Stimulated activated CD8-positive, alpha-beta memory T cell treated with anti-CD3 and anti-CD28 coated beads, Interleukin-15, amount 100 ng/mL, for 24 hours (primary cell): ENCODE data around the gene CDR2.
"Not testable (repeated sequence)": the region's sequence is repeated elsewhere in the genome, so short reads cannot be mapped to it uniquely, and the experiment has no call there.

Source experiments
- DNase-seq: peaks from one replicate; pipeline ENCODE4 v3.0.0-alpha.2; 2020; ENCODE audit warnings: low read depth

The CDR2 gene

DNA sequence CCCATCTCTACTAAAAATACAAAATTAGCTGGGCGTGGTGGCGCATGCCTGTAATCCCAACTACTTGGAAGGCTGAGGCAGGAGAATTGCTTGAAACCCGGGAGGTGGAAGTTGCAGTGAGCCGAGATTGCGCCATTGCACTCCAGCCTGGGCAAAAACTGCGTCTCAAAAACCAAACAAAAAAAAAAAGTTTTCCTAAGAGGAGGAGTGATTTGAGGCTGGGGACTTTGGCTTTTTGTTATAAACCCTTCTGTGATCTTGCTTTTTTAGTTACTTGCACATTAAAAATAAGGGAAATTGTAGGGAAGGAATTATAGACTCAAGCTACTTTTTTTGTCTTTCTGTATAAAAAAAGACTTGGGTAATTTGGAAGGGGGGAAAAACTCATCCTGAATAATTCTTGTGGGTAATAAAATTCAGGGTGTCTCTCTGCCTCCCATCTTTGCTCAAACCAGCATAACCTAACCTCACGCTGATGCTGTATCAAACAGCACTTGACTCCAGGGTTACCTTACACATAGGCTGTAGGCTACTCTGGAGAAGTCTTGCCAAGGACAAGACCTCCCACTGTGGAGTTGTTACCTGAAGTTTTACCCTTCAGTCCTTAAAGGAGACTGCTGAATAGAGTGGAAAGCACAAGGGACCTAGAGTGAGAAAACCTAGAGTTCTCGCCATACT, 1.7 kb upstream of the CDR2 start:
- no peak for DNase-seq

DNA sequence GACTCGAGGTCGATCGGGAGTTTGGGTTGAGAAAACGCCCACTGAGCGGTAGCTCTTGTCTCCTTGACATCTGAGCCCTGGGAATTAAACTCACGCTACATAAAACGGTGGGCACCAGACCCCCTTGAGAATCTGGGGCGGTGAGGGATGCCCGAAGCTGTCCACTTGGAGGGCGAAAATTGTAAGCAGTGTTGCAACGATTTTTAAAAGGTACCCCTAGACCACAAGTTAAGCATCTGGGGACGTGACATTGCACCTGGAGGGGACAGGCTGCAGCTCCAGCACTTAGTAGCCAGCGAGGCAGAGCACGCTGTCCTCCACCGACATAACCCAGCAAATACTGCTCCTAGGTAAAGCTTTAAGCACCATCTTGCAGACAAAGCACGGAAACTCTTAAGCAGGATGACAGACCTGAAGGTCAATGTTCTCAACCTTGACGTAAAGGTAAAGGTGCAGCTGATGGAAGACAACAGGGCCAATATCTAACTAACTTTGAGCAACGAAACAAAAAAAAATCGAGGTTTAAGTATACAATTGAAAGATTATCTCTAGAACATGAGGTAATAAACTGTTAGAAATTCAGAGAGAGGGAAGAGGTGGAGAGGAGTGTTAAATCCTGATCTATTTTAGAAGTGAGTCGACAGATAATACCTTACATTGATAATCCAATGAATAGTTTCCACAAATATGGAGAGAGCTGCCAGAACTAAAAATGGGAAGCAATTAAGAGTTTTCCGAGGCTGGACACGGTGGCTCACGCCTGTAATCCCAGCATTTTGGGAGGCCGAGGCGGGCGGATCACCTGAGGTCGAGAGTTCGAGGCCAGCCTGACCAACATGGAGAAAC, 921 bp upstream of the CDR2 start:
- no peak for DNase-seq

DNA sequence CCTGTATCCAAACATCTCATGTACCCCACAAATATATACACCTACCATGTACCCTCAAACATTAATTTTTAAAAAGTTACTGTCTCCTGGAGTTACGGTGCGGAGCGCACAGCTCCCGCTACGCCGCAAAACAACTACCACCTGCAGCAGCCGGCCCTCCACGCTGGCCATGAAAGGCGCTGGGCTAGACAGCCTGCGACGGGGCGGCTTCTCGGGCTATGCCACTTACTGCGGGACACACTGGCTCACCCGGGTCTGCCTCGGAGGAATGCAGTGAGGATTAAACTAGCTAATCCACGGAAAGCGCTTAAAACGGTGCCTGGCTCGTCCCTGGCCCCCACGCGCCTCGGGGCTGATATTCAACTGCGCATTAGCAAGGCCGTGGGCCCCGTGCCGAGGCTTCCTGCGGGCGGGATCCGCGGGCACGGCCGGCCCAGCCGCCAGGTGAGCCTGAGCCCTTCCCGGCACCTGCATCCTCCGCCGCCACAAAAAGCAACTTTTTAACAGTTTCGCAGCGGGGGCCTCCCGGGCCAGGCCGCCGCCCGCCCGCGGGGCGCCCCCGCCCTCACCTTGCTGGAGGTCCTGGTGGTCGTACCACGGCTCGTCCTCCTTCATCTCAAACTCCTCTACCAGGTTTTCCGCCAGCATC, 633 bp downstream of the CDR2 start:
- DNase-seq, result peak; percentile 23

DNA sequence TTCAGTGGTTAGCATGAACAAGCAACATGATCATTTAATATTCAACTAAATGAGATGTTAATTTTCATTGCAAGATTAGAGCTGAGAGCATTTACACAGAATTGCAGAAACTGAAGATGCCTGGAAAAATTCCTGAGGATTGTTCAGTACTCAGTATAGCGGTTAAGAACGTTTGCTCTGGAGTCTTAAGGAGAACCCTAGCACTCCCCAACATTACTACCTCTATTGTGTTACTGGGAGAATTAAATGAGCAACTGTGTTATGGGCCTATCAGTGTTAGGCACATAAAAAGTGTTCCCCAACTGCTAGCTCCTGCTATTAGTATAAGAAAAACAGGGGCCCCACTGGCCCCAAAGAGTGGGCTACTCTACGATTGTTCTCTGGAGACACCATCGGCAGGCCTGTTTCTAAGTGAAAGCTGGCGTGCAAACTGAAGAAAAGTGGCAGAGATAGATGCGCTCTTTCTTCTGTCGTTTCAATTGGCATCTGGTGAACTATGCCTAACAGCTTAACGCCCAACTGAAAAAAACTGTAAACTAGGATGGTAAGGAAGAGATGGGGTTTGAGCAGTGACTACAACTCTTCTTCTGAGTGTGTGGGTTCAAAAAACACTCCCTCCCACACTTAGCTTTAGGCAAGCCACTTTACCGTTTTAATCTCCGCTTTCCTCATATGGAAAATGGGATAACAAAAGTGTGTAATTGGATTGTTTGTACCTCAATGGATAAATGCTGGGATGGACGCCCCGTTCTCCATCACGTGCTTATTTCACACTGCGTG, 1.3 kb downstream of the CDR2 start:
- no peak for DNase-seq

DNA sequence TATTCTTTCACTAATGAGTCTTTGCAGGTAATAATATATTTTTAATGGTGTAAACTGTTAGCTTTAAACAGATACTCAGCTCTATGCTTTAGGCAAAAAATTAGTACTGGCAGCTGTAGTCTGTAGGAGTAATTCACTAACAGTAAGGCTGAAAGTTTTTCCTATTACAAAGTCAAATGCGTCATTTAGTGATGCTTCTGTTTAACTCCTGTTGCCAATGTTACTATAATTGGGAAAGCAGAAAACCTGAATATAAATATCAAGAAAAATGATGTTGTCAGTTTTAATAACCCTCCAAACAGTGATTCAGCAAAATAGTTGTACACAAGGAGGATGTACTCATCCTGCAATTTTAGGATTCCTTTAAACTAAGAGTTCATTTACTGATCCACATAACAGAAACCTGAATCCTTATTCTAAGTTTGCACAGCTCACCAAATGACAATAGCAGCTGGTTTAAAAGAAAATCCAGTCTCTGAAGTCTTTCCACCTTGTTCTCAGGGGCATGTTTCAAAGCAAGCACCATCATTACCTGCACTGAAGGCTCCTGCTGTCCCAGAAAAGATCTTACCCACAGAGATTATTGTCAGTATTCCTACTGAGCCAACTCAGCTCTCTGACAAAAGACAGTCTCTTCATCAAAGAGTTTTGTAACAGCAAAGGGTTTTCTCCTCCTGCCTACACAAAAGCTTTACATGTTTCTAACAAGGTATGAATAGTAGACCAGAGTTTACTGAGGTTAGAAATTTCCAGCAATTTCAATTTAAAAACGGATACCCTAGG, 4.2 kb downstream of the CDR2 start:
- no peak for DNase-seq

DNA sequence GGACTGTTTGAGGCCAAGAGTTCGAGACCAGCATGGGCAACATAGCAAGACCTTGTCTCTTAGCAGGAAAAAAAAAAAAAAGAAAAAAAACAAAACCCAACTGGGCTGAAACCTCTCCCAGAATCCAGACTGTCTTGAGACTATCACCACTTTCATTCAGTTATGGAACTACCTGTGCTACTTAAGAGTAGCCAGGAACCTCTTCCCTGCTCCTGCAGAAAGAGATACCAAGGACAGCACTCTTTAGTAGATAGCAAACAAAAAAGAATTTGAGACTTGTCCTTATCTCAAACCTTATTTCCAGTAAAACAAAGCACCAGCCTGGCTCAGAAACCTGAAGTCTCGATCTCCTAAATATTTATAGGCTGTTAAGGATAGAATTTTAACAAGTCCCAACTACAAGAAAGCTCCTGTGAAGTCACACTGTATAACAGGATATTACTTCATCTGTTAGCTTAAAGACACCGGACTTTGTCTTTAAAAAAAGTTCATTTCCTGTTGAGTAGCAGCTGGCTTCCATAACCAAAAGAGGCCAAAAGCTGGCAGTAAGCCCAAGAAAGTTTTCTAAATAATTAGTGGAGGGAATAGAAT, 5.1 kb downstream of the CDR2 start:
- no peak for DNase-seq

DNA sequence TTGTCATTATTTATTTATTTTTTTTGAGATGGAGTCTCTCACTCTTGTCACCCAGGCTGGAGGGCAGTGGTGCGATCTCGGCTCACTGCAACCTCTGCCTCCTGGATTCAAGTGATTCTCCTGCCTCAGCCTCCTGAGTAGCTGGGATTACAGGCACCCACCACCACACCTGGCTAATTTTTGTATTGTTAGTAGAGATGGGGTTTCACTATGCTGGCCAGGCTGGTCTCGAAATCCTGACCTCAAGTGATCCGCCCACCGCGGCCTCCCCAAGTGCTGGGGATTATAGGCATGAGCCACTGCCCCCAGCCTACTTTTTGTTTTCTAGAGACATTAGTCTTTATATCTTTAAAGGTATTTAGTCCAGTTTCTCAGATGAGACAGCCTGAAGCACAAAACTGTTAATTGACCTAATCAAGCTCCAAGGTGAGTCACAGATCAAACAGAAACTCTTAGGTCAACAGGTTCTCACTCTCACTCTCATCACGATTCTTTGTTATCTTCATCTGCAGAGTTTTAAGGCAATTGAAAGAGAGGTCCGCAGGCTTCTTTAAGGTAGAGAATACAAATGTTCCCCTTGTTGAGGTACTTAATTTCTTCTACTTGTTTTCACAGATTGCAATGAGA, 6.1 kb downstream of the CDR2 start:
- DNase-seq, result not testable (repeated sequence)

DNA sequence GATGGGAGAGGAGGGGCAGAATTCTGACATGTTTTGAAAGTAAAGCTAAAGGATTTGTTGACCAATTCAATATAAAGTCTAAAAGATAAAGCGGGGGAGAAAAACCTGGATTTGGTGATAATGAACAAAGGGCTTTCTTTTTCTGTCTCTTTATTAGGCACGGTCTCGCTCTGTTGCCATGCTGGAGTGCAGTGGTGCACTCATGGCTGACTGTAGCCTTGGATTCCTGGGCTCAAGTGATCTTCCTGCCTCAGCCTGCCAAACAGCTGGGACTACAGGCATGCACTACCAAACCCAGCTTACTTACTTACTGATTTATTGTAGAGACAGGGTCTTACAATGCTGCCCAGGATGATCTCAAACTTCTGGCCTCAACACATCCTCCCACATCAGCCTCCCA, 7.5 kb downstream of the CDR2 start:
- DNase-seq, result no peak

DNA sequence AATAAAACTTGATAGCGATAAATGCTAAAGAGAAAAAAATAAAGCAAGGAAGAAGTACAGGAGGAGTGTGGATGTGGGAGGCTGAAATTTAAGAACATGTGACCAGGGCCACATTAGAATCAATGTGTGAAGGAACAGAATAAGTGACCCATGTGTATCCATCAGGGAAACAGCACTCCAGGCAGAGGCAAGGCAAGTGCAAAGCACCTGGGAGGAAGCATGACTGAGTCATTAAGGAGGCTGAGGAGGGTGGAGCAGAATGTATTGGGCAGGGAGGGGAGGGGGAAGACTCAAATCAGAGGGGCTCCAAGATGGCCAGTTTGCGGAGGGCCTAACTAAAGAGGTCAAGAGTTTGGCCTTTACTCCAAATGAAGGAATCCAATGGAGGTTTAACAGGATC, 8.0 kb downstream of the CDR2 start:
- DNase-seq, result no peak

DNA sequence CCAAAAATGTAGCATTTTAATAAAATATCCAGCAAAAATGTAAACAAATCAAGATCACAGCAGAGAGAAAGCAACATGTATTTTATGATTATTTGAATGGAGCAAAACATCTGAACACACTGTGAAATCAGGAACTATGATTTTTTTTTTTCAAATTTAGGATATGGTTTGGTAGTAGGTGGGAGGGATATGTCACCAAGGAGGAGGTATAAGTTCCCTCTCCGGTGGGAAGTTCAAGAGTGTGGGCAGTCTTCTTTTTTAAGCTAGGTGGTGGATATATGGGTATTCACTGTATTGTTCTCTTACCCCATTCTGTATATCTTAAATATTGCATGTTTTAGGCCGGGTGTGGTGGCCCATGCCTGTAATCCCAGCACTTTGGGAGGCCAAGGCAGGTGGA, 10.2 kb downstream of the CDR2 start:
- DNase-seq, result no peak

DNA sequence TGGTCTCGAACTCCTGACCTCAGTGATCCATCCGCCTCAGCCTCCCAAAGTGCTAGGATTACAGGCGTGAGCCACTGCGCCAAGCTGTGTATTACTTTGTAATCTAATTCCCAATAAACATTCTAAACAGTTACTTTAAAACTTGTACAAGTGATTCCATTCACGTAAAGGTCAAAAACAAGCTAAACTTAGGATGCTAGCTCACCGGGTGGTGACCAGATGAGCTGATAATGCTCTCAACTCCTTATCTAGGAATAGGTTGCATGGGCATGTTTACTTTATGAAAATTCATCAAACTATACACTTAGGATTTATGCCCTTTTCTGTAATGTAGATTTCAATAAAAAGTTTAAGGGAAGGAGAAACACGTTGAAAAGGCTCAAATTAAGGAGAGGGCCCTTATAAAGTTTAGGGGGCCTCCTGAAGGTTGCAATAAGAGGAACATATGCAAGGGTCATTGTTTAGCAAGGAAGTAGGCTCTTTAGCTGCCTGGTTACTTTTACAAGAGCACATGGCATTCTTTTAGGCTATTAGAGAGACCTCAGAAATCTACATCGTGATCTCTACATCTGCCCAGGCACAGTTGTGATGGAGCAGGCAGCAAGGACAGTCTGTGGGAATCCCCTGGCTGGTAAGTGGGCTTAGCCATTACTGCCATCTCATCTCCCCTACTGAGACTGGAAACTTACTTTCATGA, 13.3 kb downstream of the CDR2 start:
- DNase-seq, result no peak

DNA sequence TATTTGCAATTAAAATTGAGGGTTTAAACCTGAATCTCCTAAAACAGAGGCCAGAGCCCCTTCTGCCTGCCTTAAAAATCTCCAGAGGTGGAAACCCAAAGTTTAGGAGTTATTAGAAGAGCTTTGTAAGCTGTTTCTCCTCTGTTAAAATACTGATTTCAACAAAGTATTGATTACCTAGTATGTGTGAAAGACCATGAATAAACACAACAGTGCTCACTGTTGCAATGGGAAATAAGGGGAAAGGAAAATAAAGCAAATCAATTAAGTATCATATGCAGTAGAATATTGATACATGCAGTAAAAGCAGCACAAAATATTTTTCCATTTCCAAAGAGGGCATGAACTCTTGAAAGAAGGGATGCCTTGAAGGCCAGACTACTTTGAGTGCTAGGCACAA, 14.7 kb downstream of the CDR2 start:
- no peak for DNase-seq

DNA sequence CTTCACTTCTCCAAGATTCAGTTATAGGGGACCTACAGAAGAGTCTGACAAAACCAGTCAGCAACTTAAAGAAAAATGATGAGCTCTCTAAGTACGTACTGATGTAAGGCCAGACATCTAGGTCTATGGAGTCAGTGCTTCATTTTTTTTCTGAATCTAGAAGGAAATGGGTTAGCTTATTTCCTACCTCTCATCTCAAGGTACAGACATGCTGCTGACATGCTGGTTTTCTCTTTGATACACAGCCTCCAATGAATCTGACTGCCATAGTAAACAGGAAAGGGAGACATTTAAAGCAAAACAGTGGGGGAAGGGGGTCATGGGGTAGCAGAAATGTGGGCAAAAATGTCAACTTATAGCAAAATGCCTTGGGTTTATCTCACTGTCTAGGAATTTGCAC, 16.4 kb downstream of the CDR2 start:
- no peak for DNase-seq

DNA sequence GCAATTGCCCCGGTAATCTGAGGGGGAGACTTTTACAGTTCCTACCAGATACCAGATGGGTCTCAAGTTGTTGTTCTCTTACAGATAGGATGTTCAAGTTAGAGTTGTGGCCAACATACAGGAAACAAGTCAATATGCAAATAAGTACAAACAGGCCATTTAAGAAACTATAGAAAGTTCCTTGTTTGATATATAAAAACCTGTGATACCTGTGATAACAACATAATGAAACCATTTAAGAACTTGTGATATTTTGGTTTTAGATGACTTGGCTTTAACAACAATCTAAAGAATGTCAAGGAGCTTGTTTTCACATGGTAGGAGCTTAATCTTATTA, 16.8 kb downstream of the CDR2 start:
- DNase-seq, result no peak

DNA sequence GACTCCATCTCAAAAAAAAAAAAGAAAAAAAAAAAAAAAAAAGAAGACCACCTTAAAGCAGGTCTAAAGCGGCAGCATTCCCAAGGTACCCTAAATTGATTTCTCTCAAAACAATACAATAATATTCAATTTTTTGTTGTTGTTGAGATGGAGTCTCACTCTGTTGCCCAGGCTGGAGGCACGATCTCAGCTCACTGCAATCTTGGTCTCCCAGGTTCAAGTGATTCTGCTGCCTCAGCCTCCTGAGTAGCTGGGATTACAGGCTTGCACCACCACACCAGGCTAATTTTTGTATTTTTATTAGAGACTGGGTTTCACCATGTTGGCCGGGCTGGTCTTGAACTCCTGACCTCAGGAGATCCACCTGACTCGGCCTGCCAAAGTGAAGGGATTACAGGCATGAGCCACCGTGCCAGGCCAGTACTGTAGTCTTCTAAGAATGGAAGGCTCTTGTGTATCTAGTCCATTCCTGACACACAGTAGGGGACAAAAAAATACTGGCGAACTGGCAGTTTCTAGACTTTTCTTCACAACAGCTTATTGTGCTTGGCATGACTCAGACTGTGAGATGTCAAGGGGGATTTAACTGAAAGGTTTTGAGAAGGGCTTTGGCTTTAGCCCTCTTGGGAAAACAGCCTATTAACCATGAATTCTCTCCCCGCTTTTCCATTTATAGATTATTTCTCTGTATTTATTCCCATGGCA, 17.3 kb downstream of the CDR2 start:
- DNase-seq, result no peak

DNA sequence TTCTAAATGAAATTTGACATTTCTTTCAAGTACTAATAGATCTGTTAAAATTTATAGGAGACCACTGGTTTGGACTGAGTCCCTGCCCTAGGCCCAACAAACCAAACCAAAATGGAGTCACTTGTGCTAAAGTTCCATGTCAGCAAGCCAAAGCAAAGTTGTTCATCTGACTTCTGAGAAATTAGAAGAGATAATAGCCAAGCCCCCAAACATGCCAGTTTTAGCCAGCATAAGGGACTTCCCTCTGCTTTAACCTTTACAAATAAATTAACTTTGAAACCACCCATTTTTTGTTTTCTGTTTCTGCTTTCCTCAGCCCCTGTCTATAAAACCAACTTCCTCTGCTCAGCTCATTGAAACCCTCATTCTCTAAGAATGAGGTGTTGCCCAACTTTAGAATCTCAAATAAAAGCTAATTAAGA, 18.9 kb downstream of the CDR2 start:
- DNase-seq, result no peak

DNA sequence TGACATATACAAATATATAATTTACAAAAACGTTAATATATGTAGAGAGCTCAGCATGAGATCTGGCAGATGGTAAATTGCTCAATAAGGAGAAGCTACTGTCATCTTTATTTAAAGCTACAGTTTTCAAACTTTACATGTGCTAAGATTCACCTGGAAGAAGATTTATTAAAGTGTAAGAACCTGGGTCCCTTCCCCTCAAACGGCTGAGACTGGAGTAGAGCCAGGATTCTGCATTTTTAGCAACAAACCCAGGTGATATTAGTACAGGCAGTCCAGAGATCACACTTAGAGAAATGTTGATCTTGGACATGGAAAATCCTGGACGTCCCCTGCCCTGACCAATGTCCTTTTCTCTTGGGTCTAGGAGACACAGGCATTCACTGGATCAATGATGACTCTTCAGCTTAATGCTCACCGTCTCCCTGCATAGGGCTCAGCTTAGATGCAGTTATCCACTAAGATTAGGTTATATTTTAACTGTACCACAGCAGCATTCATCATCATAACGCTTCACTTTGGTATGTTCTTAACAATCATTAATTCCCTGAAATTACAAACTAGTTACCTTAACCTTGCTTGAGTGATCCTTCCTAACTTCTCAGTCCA, 20.4 kb downstream of the CDR2 start:
- no peak for DNase-seq

DNA sequence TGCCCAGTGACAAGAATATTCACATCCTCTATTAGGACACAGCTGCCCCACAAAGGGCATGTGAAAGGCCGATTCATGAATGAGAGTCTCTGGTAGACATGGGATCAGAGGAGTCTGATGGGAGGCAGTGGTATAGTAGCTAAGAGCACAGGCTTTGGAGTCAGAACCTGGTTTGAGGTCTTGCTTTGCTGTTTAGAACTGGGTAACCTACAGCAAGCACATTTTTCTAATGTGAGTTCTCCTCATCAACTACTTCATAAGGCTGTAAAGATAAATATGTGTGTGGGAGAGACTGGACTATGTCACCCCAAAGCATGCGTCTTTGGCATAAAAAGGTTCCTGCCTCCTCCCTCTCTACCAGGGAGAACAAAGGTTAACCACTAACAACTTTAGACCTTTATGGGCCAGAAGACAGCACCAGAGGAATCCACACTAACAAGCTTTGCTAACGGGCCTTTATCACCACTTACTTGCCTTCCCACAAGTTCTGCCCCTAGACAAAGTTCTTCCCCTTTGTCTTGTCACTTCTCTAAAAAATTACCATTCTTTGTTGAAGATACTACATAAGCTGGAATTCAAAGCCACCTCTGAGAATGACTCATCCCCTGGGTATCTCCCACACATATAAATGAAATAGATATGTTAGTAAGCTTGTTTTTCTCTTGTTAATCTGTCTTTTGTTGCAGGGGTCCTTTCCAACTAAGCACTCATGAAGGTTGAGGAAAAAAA, 21.1 kb downstream of the CDR2 start:
- no peak for DNase-seq
